Globus pallidus (tissue), 1 donor: ENCODE data around the gene PIGO.
A peak's percentile ranks its signal among the peaks of the same experiment; 100 is the strongest.

Source experiments
- DNase-seq: peaks from one replicate; pipeline ENCODE4 v3.0.0-alpha.2; 2015; ENCODE audit warnings: low spot score

Gene PIGO

GRCh38 chr9:35106343-35106730 is 9.9 kb upstream of the PIGO start:
- DNase-seq: no peak

GRCh38 chr9:35105571-35106342 is 9.4 kb upstream of the PIGO start:
- DNase-seq: no peak

- no peak for DNase-seq
Observed at GRCh38 chr9:35105126-35105525, 8.7 kb upstream of the PIGO start.

GRCh38 chr9:35104586-35104985 is 8.2 kb upstream of the PIGO start:
- no peak for DNase-seq

- no peak for DNase-seq
Observed at GRCh38 chr9:35103660-35104191, 7.3 kb upstream of the PIGO start.

GRCh38 chr9:35102769-35103659 is 6.6 kb upstream of the PIGO start, which contains the start of gene STOML2:
TSS of gene STOML2 (minus strand) at chr9:35103131. CDS start at chr9:35103094, 37 bp downstream.
- peak; percentile 96 for DNase-seq

GRCh38 chr9:35102465-35102768 is 6.0 kb upstream of the PIGO start:
- no peak for DNase-seq

- no peak for DNase-seq
Observed at GRCh38 chr9:35097573-35097972, 1.2 kb upstream of the PIGO start.

GRCh38 chr9:35091536-35091935 is 4.9 kb downstream of the PIGO start:
- DNase-seq: no peak

- DNase-seq: no peak
Observed at GRCh38 chr9:35089434-35089833, 7.0 kb downstream of the PIGO start.

GRCh38 chr9:35085078-35085477 is 11.3 kb downstream of the PIGO start:
- DNase-seq: no peak

- peak; percentile 87 for DNase-seq
Observed at GRCh38 chr9:35079426-35080341, 16.7 kb downstream of the PIGO start, which contains the start of gene FANCG. TSS of gene FANCG (minus strand) at chr9:35079942. CDS start at chr9:35079524, 418 bp downstream.

- no peak for DNase-seq
Observed at GRCh38 chr9:35079041-35079425, 17.4 kb downstream of the PIGO start.

GRCh38 chr9:35078066-35078465 is 18.3 kb downstream of the PIGO start:
- DNase-seq: no peak

GRCh38 chr9:35076848-35077247 is 19.5 kb downstream of the PIGO start:
- DNase-seq: no peak

- DNase-seq: no peak
Observed at GRCh38 chr9:35075358-35075757, 21.0 kb downstream of the PIGO start.

- no peak for DNase-seq
Observed at GRCh38 chr9:35074791-35075190, 21.6 kb downstream of the PIGO start.

GRCh38 chr9:35074141-35074540 is 22.2 kb downstream of the PIGO start:
- DNase-seq: no peak

GRCh38 chr9:35073279-35073612 is 23.1 kb downstream of the PIGO start:
- DNase-seq: no peak

GRCh38 chr9:35072461-35073278 is 23.7 kb downstream of the PIGO start, which contains the start of gene VCP:
TSS of gene VCP (minus strand) at chr9:35072625. CDS start at chr9:35072353, 272 bp downstream.
- DNase-seq: peak; percentile 99
